H1 (cell line): ENCODE data around the gene NBPF1. TPM values are rescaled to one million over a fixed set of nuclear protein-coding genes. Genes with fewer than 3 reads are reported as not detected.
A peak's percentile ranks its signal among the peaks of the same experiment; 100 is the strongest.
"Not testable (repeated sequence)": the region's sequence is repeated elsewhere in the genome, so short reads cannot be mapped to it uniquely, and the experiment has no call there.

Experiments used
- CTCF ChIA-PET: fragments of 300-600 bp; sonication (Branson Sonifier 250); formaldehyde crosslinking; loops from one replicate; lab custom pipeline; 2021; ENCODE audit not compliant: partially characterized antibody; lab: Charles Lee
- POLR2A ChIA-PET: fragments of 300-600 bp; sonication (Branson Sonifier 250); formaldehyde crosslinking; loops from one replicate; lab custom pipeline; 2021; ENCODE audit warnings: inconsistent platforms; ENCODE audit not compliant: partially characterized antibody; lab: Charles Lee
- DNase-seq, 2 experiments: peaks; one replicate each; pipeline versions ENCODE4 v3.0.0 to v3.0.0-alpha.2; 2010 to 2022; ENCODE audit warnings: low spot score in 2 of 2, low read depth in 1 of 2, mixed read lengths in 1 of 2
- FAIRE-seq: peaks from 2 replicates; lab custom pipeline; 2011; peaks lifted over from hg19 to GRCh38; lab: Jason Lieb, UNC
- H2AFZ ChIP-seq: 2 replicates; pipeline ENCODE4 v1.8.1; 2012; ENCODE audit warnings: low read length, inconsistent platforms
- H2AK5ac ChIP-seq: 2 replicates; pipeline ENCODE4 v1.6.1; 2013; ENCODE audit warnings: low read depth, low read length
- H2BK120ac ChIP-seq: replicated peaks from 2 replicates; pipeline ENCODE3; 2013; ENCODE audit warnings: low read depth, low read length, inconsistent platforms
- H2BK12ac ChIP-seq: 2 replicates; pipeline ENCODE4 v1.6.1; 2013; ENCODE audit warnings: low read depth, low read length
- H2BK15ac ChIP-seq: 2 replicates; pipeline ENCODE4 v1.6.1; 2013; ENCODE audit warnings: low read length
- H2BK20ac ChIP-seq: 2 replicates; pipeline ENCODE4 v1.6.1; 2013; ENCODE audit warnings: low read length
- H2BK5ac ChIP-seq: 2 replicates; pipeline ENCODE4 v1.6.1; 2013; ENCODE audit warnings: low read depth, low read length
- H3K14ac ChIP-seq: 2 replicates; pipeline ENCODE4 v1.6.1; 2013; ENCODE audit warnings: inconsistent platforms; ENCODE audit not compliant: insufficient read length
- H3K18ac ChIP-seq: 2 replicates; pipeline ENCODE4 v1.6.1; 2013; ENCODE audit warnings: low read length; ENCODE audit errors: extremely low read depth
- H3K23ac ChIP-seq: 2 replicates; pipeline ENCODE4 v1.6.1; 2013; ENCODE audit warnings: inconsistent platforms; ENCODE audit not compliant: insufficient read length
- H3K23me2 ChIP-seq: 2 replicates; pipeline ENCODE4 v1.6.1; 2013; ENCODE audit warnings: low read depth, low read length
- H3K27ac ChIP-seq: 2 replicates; pipeline ENCODE4 v1.6.1; 2011; ENCODE audit warnings: low read depth, low read length, inconsistent platforms
- H3K27me3 ChIP-seq, 4 experiments: replicated peaks in 1 of 4; 1 replicate in 1 of 4; 2 replicates in 3 of 4; pipeline versions ENCODE4 v1.6.1 to v1.8.1; 2011 to 2013; ENCODE audit warnings: low read length in 3 of 4, mild to moderate bottlenecking in 3 of 4, inconsistent platforms in 2 of 4, mixed read lengths in 2 of 4, moderate library complexity in 1 of 4; ENCODE audit not compliant: control insufficient read depth in 3 of 4, insufficient read depth in 3 of 4; ENCODE audit errors: extremely low read depth in 1 of 4
- H3K36me3 ChIP-seq, 4 experiments: 2 replicates each; pipeline versions ENCODE4 v1.6.1 to v1.8.1; 2011 to 2013; ENCODE audit warnings: mild to moderate bottlenecking in 4 of 4, low read length in 3 of 4, moderate library complexity in 2 of 4, control low read depth in 1 of 4, inconsistent platforms in 1 of 4; ENCODE audit not compliant: insufficient read depth in 4 of 4, control insufficient read depth in 2 of 4
- H3K4ac ChIP-seq: replicated peaks from 2 replicates; pipeline ENCODE3; 2013; ENCODE audit warnings: low read length, low read depth, mixed read lengths, inconsistent platforms; ENCODE audit not compliant: insufficient read length
- H3K4me1 ChIP-seq, 4 experiments: replicated peaks in 1 of 4; 1 replicate in 1 of 4; 2 replicates in 3 of 4; pipeline versions ENCODE4 v1.6.1 to v1.8.1; 2011 to 2013; ENCODE audit warnings: low read length in 3 of 4, inconsistent platforms in 2 of 4, mixed read lengths in 1 of 4; ENCODE audit not compliant: insufficient read depth in 4 of 4, control insufficient read depth in 3 of 4
- H3K4me2 ChIP-seq, 2 experiments: 2 replicates each; pipeline versions ENCODE4 v1.6.1 to v1.8.1; 2011 to 2013; ENCODE audit warnings: low read depth in 2 of 2, low read length in 2 of 2, control low read depth in 1 of 2, inconsistent platforms in 1 of 2, mild to moderate bottlenecking in 1 of 2; ENCODE audit not compliant: insufficient read depth in 1 of 2
- H3K4me3 ChIP-seq, 4 experiments: fragments of 200-600, 300-600 bp in 1 of 4; sonication (generic), shearing (Covaris generic), sonication (Bioruptor Twin) in 1 of 4; 2 replicates each; pipeline versions ENCODE4 v1.5.1 to v1.8.1; 2011 to 2016; ENCODE audit warnings: low read length in 4 of 4, low read depth in 3 of 4, control low read depth in 2 of 4, inconsistent platforms in 2 of 4, mild to moderate bottlenecking in 2 of 4, mixed read lengths in 1 of 4, moderate library complexity in 1 of 4; ENCODE audit not compliant: insufficient read depth in 2 of 4; ENCODE audit errors: extremely low read depth in 1 of 4
- H3K56ac ChIP-seq: replicated peaks from 2 replicates; pipeline ENCODE3; 2013; ENCODE audit warnings: low read depth, mild to moderate bottlenecking, mixed read lengths, low read length, inconsistent platforms; ENCODE audit not compliant: insufficient read length
- H3K79me1 ChIP-seq: 2 replicates; pipeline ENCODE4 v1.6.1; 2013; ENCODE audit warnings: low read depth, low read length, control low read depth
- H3K79me2 ChIP-seq, 2 experiments: 2 replicates each; pipeline versions ENCODE4 v1.6.1 to v1.8.1; 2012 to 2013; ENCODE audit warnings: low read length in 2 of 2, mild to moderate bottlenecking in 2 of 2, inconsistent platforms in 1 of 2; ENCODE audit not compliant: insufficient read depth in 2 of 2, control insufficient read depth in 1 of 2
- H3K9ac ChIP-seq, 4 experiments: replicated peaks in 1 of 4; 1 replicate in 1 of 4; 2 replicates in 3 of 4; pipeline versions ENCODE4 v1.6.1 to v1.8.1; 2011 to 2013; ENCODE audit warnings: low read depth in 3 of 4, low read length in 3 of 4, control low read depth in 2 of 4, mild to moderate bottlenecking in 2 of 4, moderate library complexity in 2 of 4, inconsistent platforms in 1 of 4; ENCODE audit errors: extremely low read depth in 1 of 4
- H3K9me3 ChIP-seq, 2 experiments: 2 replicates each; pipeline versions ENCODE4 v1.6.1 to v1.8.1; 2012 to 2013; ENCODE audit warnings: mild to moderate bottlenecking in 2 of 2, moderate library complexity in 2 of 2, control low read depth in 1 of 2, inconsistent platforms in 1 of 2, low read depth in 1 of 2, low read length in 1 of 2, mixed read lengths in 1 of 2; ENCODE audit not compliant: insufficient read depth in 2 of 2
- H4K20me1 ChIP-seq, 2 experiments: replicated peaks in 1 of 2; 2 replicates each; pipeline versions ENCODE3 to v1.8.1; 2011 to 2013; ENCODE audit warnings: inconsistent platforms in 2 of 2, low read length in 2 of 2, mild to moderate bottlenecking in 1 of 2; ENCODE audit not compliant: insufficient read depth in 2 of 2, control insufficient read depth in 1 of 2
- H4K5ac ChIP-seq: 2 replicates; pipeline ENCODE4 v1.6.1; 2013; ENCODE audit warnings: low read length, low read depth, mixed read lengths, inconsistent platforms; ENCODE audit not compliant: insufficient read length
- H4K8ac ChIP-seq: 2 replicates; pipeline ENCODE4 v1.8.0; 2013; ENCODE audit warnings: mild to moderate bottlenecking, moderate library complexity, low read length, inconsistent platforms; ENCODE audit not compliant: insufficient read depth; ENCODE audit errors: extremely low read depth
- H4K91ac ChIP-seq: replicated peaks from 2 replicates; pipeline ENCODE3; 2013; ENCODE audit warnings: low read length, mixed read lengths, inconsistent platforms; ENCODE audit not compliant: insufficient read length
- WGBS, 2 experiments: shearing (Covaris generic) in 1 of 2; methylation state at CpG; one replicate each; pipeline versions ENCODE4 v1.1.6 to v1.1.7; 2013 to 2015; ENCODE audit warnings: low lambda C conversion rate in 2 of 2, mixed read lengths in 2 of 2, inconsistent platforms in 1 of 2, low coverage in 1 of 2, missing lambda C conversion rate in 1 of 2; ENCODE audit not compliant: insufficient replicate concordance in 2 of 2, insufficient coverage in 1 of 2, insufficient read length in 1 of 2; ENCODE audit errors: extremely low coverage in 1 of 2, missing lambda C conversion rate in 1 of 2; 5-methylcytosine and 5-hydroxymethylcytosine counted together
- polyA plus RNA-seq, 7 experiments: library from polyadenylated mRNA; depleted of rRNA in 3 of 7; stranded (reverse) in 5 of 7; unstranded in 2 of 7; fragments of >200 nt in 5 of 7; fragments of 200-250 nt in 2 of 7; gene quantifications; 1 replicate in 5 of 7; 2 replicates in 1 of 7; 4 replicates in 1 of 7; pipeline versions ENCODE4 v1.2.1 to v1.2.3, GENCODE V29; 2011 to 2013; ENCODE audit warnings: missing spikeins in 2 of 7, mixed read lengths in 2 of 7
- total RNA-seq: library from RNA; stranded (reverse); fragmentation: NEBNext Ultra II Directional; extraction: Animal tissue kit (Norgen Biotek cat#: 25700); gene quantifications from 2 replicates; pipeline ENCODE4 v1.2.1, GENCODE V29; 2021

The NBPF1 gene
- total and polyA plus RNA-seq, 2 of the 8 experiments (the other 6 are each of a cell fraction or from before 2014, with no cell fraction given), result 9.6 to 19.3 TPM

DNA sequence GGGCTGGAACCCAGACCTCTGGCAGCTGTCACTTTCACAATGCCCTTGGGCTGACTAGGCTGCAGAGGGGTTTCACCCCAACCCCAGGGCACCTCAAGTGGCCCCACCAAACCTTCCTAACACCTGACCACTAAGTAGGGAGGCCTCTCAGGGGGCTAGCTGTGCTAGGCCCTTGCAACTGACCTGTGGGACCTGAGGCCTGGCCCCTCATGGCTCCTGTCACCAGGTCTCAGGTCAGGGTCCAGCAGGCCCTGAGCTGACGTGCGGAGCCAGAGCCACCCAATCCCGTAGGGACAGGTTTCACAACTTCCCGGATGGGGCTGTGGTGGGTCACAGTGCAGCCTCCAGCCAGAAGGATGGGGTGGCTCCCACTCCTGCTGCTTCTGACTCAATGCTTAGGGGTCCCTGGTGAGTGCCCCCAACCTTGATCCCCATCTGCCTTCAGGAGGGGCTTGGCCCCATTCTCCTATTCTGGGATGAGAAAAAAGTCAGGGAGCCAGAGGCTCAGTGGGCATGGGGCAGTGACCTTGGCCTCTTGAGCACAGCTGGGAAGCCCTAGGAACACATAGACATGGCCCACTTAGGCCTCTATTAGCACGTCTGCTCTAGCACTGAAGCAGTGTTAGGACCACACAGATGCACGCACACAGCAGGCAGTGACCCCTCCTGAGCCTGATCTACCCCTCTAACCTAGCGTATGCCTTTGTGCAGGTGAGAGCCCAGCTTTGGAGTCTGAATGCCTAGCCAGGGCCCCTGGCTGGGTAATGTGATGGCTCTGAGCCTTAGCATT is 32.1 kb upstream of the NBPF1 start:
- H3K9ac ChIP-seq, result not testable (repeated sequence)

More for the DNA sequence above, 32.1 kb upstream of the NBPF1 start:
- H3K36me3 ChIP-seq, H3K79me1 ChIP-seq, H3K79me2 ChIP-seq, H2AK5ac ChIP-seq, FAIRE-seq, H2AFZ ChIP-seq, H3K23me2 ChIP-seq, H3K14ac ChIP-seq, H4K5ac ChIP-seq, DNase-seq, H3K27ac ChIP-seq, H4K91ac ChIP-seq, H2BK120ac ChIP-seq, H4K8ac ChIP-seq, H2BK5ac ChIP-seq, H3K9me3 ChIP-seq, H3K56ac ChIP-seq, H3K18ac ChIP-seq, H3K23ac ChIP-seq, H3K4ac ChIP-seq, H4K20me1 ChIP-seq: not testable (repeated sequence)
- ChIA-PET POLR2A (interaction anchor here (0.8 to 1.9 kb wide), 3 partner anchors 15 to 53 kb away, joined by 3 to 5 read pairs (median 4); partner anchors contain the start of gene NBPF1), CTCF (interaction anchor here (1.0 to 1.3 kb wide), 4 partner anchors 25 to 62 kb away, joined by 3 to 5 read pairs (median 4); no protein-coding TSS in a partner anchor)
- Histone ChIP-seq H2BK20ac (0 out of 2 replicates have a peak overlapping the region, but pooled peaks have one; percentile 13), H3K4me2 (peak overlapping the region; percentile 72 to 92; a peak in 3 of 4 replicates), H3K27me3 (peaks cover 9 to 27% (median 22%) of the 10 kb centered on the region in 4 experiments; a peak in 6 of 7 replicates), H3K4me1 (peaks cover 0 to 17% (median 12%) of the 10 kb centered on the region in 4 experiments; a peak in 6 of 7 replicates), H2BK12ac (peak overlapping the region; percentile 70), H3K4me3 (peak overlapping the region in 2 of 4 experiments; percentile 48 to 61; a peak in 3 of 8 replicates), H2BK15ac (peak overlapping the region; percentile 37; the same call in 1 of the 2 replicates)
- WGBS, 2 experiments, result 91% methylated on average over 6 of the region's 7 CpGs; no CpG with 5 or more reads in 1 of the 2 experiments
